ENCODE data around the gene TMEM14B. TPM values are rescaled to one million over a fixed set of nuclear protein-coding genes. Genes with fewer than 3 reads are reported as not detected.
A peak's percentile ranks its signal among the peaks of the same experiment; 100 is the strongest.

The TMEM14B gene
- total and polyA plus RNA-seq, 2 experiments from 2014 or later = 75.9 to 158 TPM

GRCh38 chr6:10759884-10760329 is 12.3 kb downstream of the TMEM14B start:
- peak overlapping the region; percentile 8; the same call in 1 of the 2 replicates for H3K9ac ChIP-seq
- WGBS, 2 experiments (ENCODE audit: low coverage in 1 of 2, low lambda C conversion rate in 2 of 2, missing lambda C conversion rate in 2 of 2) = 23 to 28% methylated on average over 6 of the region's 6 CpGs
- peaks cover 17% of the 10 kb centered on the region for H3K4me1 ChIP-seq (ENCODE audit: insufficient read depth)

DNA sequence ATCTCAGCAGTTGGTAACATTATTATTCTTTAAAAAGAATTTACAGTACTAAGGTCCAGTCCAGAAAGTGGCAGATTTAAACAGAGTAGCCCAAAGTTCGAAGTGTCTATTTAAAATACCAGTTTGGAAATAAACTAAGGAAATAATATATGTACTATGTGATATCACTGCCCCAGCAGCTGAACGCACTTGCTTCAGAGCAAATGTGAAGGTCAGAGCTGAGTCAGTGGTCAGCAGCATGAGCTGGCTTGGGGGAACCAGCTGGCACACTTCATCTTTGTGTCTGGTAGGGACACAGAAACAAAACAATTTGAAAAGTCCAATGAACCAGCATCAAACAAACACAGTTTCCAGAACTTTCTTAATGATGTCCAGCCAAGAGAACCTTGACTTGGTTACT is 15.4 kb downstream of the TMEM14B start:
- Histone ChIP-seq H3K9me3 (ENCODE audit: low read depth) (no peaks in the 10 kb centered on the region), H3K9ac (no peak overlapping the region), H3K79me2 (ENCODE audit: insufficient read depth) (peaks cover 14% of the 10 kb centered on the region; the same call in 1 of the 2 replicates), H3K4me3 (no peak overlapping the region), H2AFZ (no peak overlapping the region), H3K9me2 (ENCODE audit: insufficient read depth) (no peaks in the 10 kb centered on the region), H3K4me1 (ENCODE audit: insufficient read depth) (peaks cover 17% of the 10 kb centered on the region), H3K27me3 (replicated peaks; ENCODE audit: insufficient read depth) (no peaks in the 10 kb centered on the region), H4K20me1 (ENCODE audit: insufficient read depth) (no peaks in the 10 kb centered on the region), H3F3A (ENCODE audit: insufficient read depth) (peaks cover 35% of the 10 kb centered on the region), H3K4me2 (ENCODE audit: unreplicated experiment) (no peak overlapping the region), H3K27ac (no peak overlapping the region), H3K36me3 (ENCODE audit: low read depth) (no peaks in the 10 kb centered on the region)
- TF ChIP-seq EZH2 (IDR thresholded peaks at IDR 0.05; ENCODE audit: insufficient read depth, poor library complexity, severe bottlenecking) (no peak), EZH2phosphoT487 (IDR thresholded peaks at IDR 0.05; ENCODE audit: insufficient read depth, low read depth) (no peak)
- in situ Hi-C loops (cut with MboI) = no loop called here
- DNase-seq = peak; percentile 43
- 85 to 86% methylated on average over 2 of the region's 2 CpGs for WGBS, 2 experiments (ENCODE audit: low coverage in 1 of 2, low lambda C conversion rate in 2 of 2, missing lambda C conversion rate in 2 of 2)

More at GRCh38 chr6:10759884-10760329, 12.3 kb downstream of the TMEM14B start:
- Histone ChIP-seq H3K9me2 (ENCODE audit: insufficient read depth) (no peaks in the 10 kb centered on the region), H2AFZ (no peak overlapping the region), H3K4me2 (ENCODE audit: unreplicated experiment) (peak overlapping the region; percentile 20), H3K4me3 (no peak overlapping the region), H3K27ac (peak overlapping the region; percentile 58), H3K36me3 (ENCODE audit: low read depth) (0 out of 2 replicates have a peak, but pooled peaks cover 11% of the 10 kb centered on the region), H3K27me3 (replicated peaks; ENCODE audit: insufficient read depth) (no peaks in the 10 kb centered on the region), H3F3A (ENCODE audit: insufficient read depth) (peaks cover 37% of the 10 kb centered on the region), H3K9me3 (ENCODE audit: low read depth) (no peaks in the 10 kb centered on the region), H4K20me1 (ENCODE audit: insufficient read depth) (no peaks in the 10 kb centered on the region), H3K79me2 (ENCODE audit: insufficient read depth) (peaks cover 30% of the 10 kb centered on the region)
- in situ Hi-C loops (cut with MboI) = no loop called here
- DNase-seq = peak; percentile 92
- no peak for TF ChIP-seq EZH2 (IDR thresholded peaks at IDR 0.05; ENCODE audit: insufficient read depth, poor library complexity, severe bottlenecking)
- TF ChIP-seq EZH2phosphoT487 (IDR thresholded peaks at IDR 0.05; ENCODE audit: insufficient read depth, low read depth) = no peak

DNA sequence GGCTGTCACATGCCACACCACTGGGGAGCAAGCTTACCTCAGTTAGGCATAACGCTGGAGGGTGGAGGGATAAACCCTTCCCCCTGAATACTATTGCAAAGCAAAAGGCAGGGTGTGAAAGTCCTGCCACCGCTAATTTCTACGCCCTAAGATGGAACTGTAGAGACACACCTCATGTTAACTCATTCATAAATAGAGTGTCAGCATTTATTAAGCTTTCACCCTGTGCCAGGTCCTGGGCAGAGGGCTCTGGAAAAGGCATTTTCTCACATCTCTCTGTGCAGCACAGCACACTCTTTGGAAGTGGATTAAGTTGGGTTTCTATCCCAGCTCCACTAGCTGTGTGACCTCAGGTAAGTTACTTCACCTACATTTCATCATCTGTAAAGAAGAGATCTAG is 21.8 kb downstream of the TMEM14B start:
- in situ Hi-C loops (cut with MboI) = no loop called here
- DNase-seq = no peak
- Histone ChIP-seq H3K4me3 (no peak overlapping the region), H3K9me3 (ENCODE audit: low read depth) (no peaks in the 10 kb centered on the region), H3K79me2 (ENCODE audit: insufficient read depth) (no peaks in the 10 kb centered on the region), H3K36me3 (ENCODE audit: low read depth) (peaks cover 7% of the 10 kb centered on the region; the same call in 1 of the 2 replicates), H3K9me2 (ENCODE audit: insufficient read depth) (no peaks in the 10 kb centered on the region), H3K4me2 (ENCODE audit: unreplicated experiment) (no peak overlapping the region), H3K27me3 (replicated peaks; ENCODE audit: insufficient read depth) (no peaks in the 10 kb centered on the region), H3K27ac (no peak overlapping the region), H3K9ac (no peak overlapping the region), H3F3A (ENCODE audit: insufficient read depth) (no peaks in the 10 kb centered on the region), H4K20me1 (ENCODE audit: insufficient read depth) (no peaks in the 10 kb centered on the region), H2AFZ (no peak overlapping the region), H3K4me1 (ENCODE audit: insufficient read depth) (no peaks in the 10 kb centered on the region)
- TF ChIP-seq EZH2phosphoT487 (IDR thresholded peaks at IDR 0.05; ENCODE audit: insufficient read depth, low read depth) = no peak
- TF ChIP-seq EZH2 (IDR thresholded peaks at IDR 0.05; ENCODE audit: insufficient read depth, poor library complexity, severe bottlenecking) = no peak
- WGBS, 2 experiments (ENCODE audit: low coverage in 1 of 2, low lambda C conversion rate in 2 of 2, missing lambda C conversion rate in 2 of 2) = 94 to 95% methylated on average over 3 of the region's 3 CpGs

DNA sequence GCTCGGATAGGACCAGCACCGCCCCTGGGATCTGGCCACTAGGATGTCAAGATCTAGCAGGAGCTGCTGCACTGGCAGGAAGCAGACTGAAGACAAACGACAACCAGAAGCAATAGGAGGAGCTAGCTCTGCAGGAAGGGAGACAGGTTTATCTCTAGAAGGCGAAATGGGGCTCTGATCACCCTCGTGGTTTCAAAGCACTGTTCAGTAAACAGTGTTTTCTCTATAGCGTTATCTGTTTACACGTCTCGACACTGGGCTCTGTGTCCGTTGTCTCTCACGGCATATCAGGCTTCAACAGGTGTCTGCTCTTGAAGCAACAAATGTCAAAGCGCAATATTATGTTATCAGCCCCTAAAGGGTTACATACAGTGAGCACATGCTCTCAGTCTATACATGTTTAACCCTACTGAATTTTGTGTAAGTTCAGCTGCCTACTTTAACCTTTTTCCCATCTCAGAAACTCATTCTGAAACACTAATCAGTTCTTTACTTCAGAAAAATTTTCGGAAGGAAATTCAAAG is 23.8 kb downstream of the TMEM14B start:
- in situ Hi-C loops (cut with MboI) = no loop called here
- H3K79me2 ChIP-seq (ENCODE audit: insufficient read depth) = no peaks in the 10 kb centered on the region

More for the DNA sequence above, 23.8 kb downstream of the TMEM14B start:
- Histone ChIP-seq H3K4me2 (ENCODE audit: unreplicated experiment) (no peak overlapping the region), H3K27ac (no peak overlapping the region), H4K20me1 (ENCODE audit: insufficient read depth) (no peaks in the 10 kb centered on the region), H3K4me1 (ENCODE audit: insufficient read depth) (no peaks in the 10 kb centered on the region), H3F3A (ENCODE audit: insufficient read depth) (no peaks in the 10 kb centered on the region), H3K9me2 (ENCODE audit: insufficient read depth) (no peaks in the 10 kb centered on the region), H3K9ac (no peak overlapping the region), H2AFZ (no peak overlapping the region), H3K4me3 (no peak overlapping the region), H3K27me3 (replicated peaks; ENCODE audit: insufficient read depth) (no peaks in the 10 kb centered on the region), H3K36me3 (ENCODE audit: low read depth) (peaks cover 7% of the 10 kb centered on the region; the same call in 1 of the 2 replicates), H3K9me3 (ENCODE audit: low read depth) (no peaks in the 10 kb centered on the region)
- DNase-seq = no peak
- 80 to 81% methylated on average over 12 of the region's 12 CpGs for WGBS, 2 experiments (ENCODE audit: low coverage in 1 of 2, low lambda C conversion rate in 2 of 2, missing lambda C conversion rate in 2 of 2)
- TF ChIP-seq EZH2phosphoT487 (IDR thresholded peaks at IDR 0.05; ENCODE audit: insufficient read depth, low read depth) (no peak), EZH2 (IDR thresholded peaks at IDR 0.05; ENCODE audit: insufficient read depth, poor library complexity, severe bottlenecking) (no peak)
